A673 (cell line): ENCODE measurements around the gene UBE4B. TPM values are rescaled to one million over a fixed set of nuclear protein-coding genes. Genes with fewer than 3 reads are reported as not detected.
A peak's percentile ranks its signal among the peaks of the same experiment; 100 is the strongest.

ENCODE experiments used
- BruUV-seq: library from RNA; stranded (reverse); fragments of 400-500 nt; replicated peaks from 2 replicates; lab custom pipeline; 2021; lab: Mats Ljungman, UMichigan
- CTCF ChIA-PET: fragments of 300-600 bp; sonication (Branson Sonifier 250); formaldehyde crosslinking; loops from one replicate; lab custom pipeline; 2022; ENCODE audit warnings: antibody characterized with exemption; lab: Charles Lee
- POLR2A ChIA-PET: fragments of 300-600 bp; sonication (Branson Sonifier 250); formaldehyde crosslinking; loops from one replicate; lab custom pipeline; 2022; ENCODE audit warnings: antibody characterized with exemption; ENCODE audit not compliant: low non-redundant PET; lab: Charles Lee
- DNase-seq: peaks from one replicate; pipeline ENCODE4 v3.0.0-alpha.2; 2015; ENCODE audit warnings: low spot score
- H3K27ac ChIP-seq: fragments of 200-600 bp; sonication (generic); 2 replicates; pipeline ENCODE4 v1.5.1; 2016; ENCODE audit warnings: mixed run types, low read depth, mild to moderate bottlenecking, mixed read lengths, antibody characterized with exemption, low read length; ENCODE audit not compliant: poor library complexity, severe bottlenecking
- H3K27me3 ChIP-seq: fragments of 200-600 bp; sonication (generic); replicated peaks from 2 replicates; pipeline ENCODE4 v1.6.1; 2017; ENCODE audit warnings: mixed run types, low read depth, mild to moderate bottlenecking, mixed read lengths, antibody characterized with exemption, low read length; ENCODE audit not compliant: insufficient read depth, poor library complexity
- H3K36me3 ChIP-seq: fragments of 200-600 bp; sonication (generic); 2 replicates; pipeline ENCODE4 v1.6.1; 2016; ENCODE audit warnings: mixed run types, mild to moderate bottlenecking, mixed read lengths, antibody characterized with exemption, low read length; ENCODE audit not compliant: insufficient read depth, poor library complexity, severe bottlenecking
- H3K4me1 ChIP-seq: fragments of 200-600 bp; sonication (generic); 2 replicates; pipeline ENCODE4 v1.6.1; 2017; ENCODE audit warnings: mixed run types, mild to moderate bottlenecking, mixed read lengths, antibody characterized with exemption, low read length; ENCODE audit not compliant: insufficient read depth, poor library complexity, severe bottlenecking
- H3K4me3 ChIP-seq: fragments of 200-600 bp; sonication (generic); 2 replicates; pipeline ENCODE4 v1.5.1; 2016; ENCODE audit warnings: low read depth, mixed run types, mild to moderate bottlenecking, mixed read lengths, low read length; ENCODE audit not compliant: poor library complexity, severe bottlenecking
- H3K9me3 ChIP-seq: fragments of 200-600 bp; sonication (generic); 2 replicates; pipeline ENCODE4 v1.6.1; 2016; ENCODE audit warnings: mixed run types, low read depth, mild to moderate bottlenecking, mixed read lengths, antibody characterized with exemption, low read length; ENCODE audit not compliant: poor library complexity, severe bottlenecking
- EZH2 ChIP-seq: fragments of 200-600 bp; sonication (generic); IDR thresholded peaks from 2 replicates; pipeline ENCODE4 v1.6.1; 2017; ENCODE audit warnings: borderline replicate concordance, low read depth, mild to moderate bottlenecking, mixed read lengths, antibody characterized with exemption, low read length; ENCODE audit not compliant: poor library complexity, severe bottlenecking
- intact Hi-C: fragments of 100-400 bp; cut with micrococcal nuclease; formaldehyde crosslinking; loops from one replicate; pipeline ENCODE4 v1.10.0; 2022; ENCODE audit not compliant: unreplicated experiment
- total RNA-seq: library from RNA; stranded (reverse); gene quantifications from 2 replicates; pipeline ENCODE4 v1.2.3, GENCODE V29; 2021
- TF ChIP-seq, protein P1 (sequence below): fragments of 300-800, 200-600 bp; sonication (generic); conservative IDR thresholded peaks from 2 replicates; pipeline ENCODE4 v1.5.1; 2017; ENCODE audit warnings: low read depth, mild to moderate bottlenecking, antibody characterized with exemption, low read length, moderate library complexity, mixed read lengths

The UBE4B gene
- total RNA-seq, 1 experiment from 2014 or later, result 58.0 TPM

- TF ChIP-seq, protein P1, sequence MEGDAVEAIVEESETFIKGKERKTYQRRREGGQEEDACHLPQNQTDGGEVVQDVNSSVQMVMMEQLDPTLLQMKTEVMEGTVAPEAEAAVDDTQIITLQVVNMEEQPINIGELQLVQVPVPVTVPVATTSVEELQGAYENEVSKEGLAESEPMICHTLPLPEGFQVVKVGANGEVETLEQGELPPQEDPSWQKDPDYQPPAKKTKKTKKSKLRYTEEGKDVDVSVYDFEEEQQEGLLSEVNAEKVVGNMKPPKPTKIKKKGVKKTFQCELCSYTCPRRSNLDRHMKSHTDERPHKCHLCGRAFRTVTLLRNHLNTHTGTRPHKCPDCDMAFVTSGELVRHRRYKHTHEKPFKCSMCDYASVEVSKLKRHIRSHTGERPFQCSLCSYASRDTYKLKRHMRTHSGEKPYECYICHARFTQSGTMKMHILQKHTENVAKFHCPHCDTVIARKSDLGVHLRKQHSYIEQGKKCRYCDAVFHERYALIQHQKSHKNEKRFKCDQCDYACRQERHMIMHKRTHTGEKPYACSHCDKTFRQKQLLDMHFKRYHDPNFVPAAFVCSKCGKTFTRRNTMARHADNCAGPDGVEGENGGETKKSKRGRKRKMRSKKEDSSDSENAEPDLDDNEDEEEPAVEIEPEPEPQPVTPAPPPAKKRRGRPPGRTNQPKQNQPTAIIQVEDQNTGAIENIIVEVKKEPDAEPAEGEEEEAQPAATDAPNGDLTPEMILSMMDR, result no peak
- no peak for TF ChIP-seq EZH2
- ChIA-PET CTCF (interaction anchor here (0.7 kb wide), 1 partner anchor 1181 kb away, joined by 6 read pairs; no protein-coding TSS in a partner anchor), POLR2A (no interaction called here)
- BruUV-seq, result no TSS peak
- Histone ChIP-seq H3K4me3 (no peak overlapping the region), H3K27ac (no peak overlapping the region), H3K4me1 (peaks cover 15% of the 10 kb centered on the region), H3K27me3 (no peaks in the 10 kb centered on the region), H3K9me3 (no peaks in the 10 kb centered on the region), H3K36me3 (no peaks in the 10 kb centered on the region)
- DNase-seq, result no peak
- intact Hi-C loops, result no loop called here
Observed at GRCh38 chr1:10050611-10051010, 17.9 kb downstream of the UBE4B start.

GRCh38 chr1:10051656-10052055, 18.9 kb downstream of the UBE4B start:
- Histone ChIP-seq H3K36me3 (no peaks in the 10 kb centered on the region), H3K27me3 (no peaks in the 10 kb centered on the region), H3K4me3 (no peak overlapping the region), H3K9me3 (no peaks in the 10 kb centered on the region), H3K27ac (no peak overlapping the region), H3K4me1 (peaks cover 22% of the 10 kb centered on the region)
- BruUV-seq, result no TSS peak
- POLR2A ChIA-PET, result no interaction called here
- TF ChIP-seq, protein P1, result no peak
- no peak for TF ChIP-seq EZH2
- intact Hi-C loops, result no loop called here
- DNase-seq, result peak; percentile 48
- CTCF ChIA-PET, result no interaction called here

- no TSS peak for BruUV-seq
- CTCF ChIA-PET, result no interaction called here
- Histone ChIP-seq H3K27me3 (no peaks in the 10 kb centered on the region), H3K36me3 (no peaks in the 10 kb centered on the region), H3K27ac (no peak overlapping the region), H3K4me3 (no peak overlapping the region), H3K4me1 (peaks cover 24% of the 10 kb centered on the region), H3K9me3 (no peaks in the 10 kb centered on the region)
- TF ChIP-seq, protein P1, result no peak
- no peak for TF ChIP-seq EZH2
- intact Hi-C loops, result no loop called here
- POLR2A ChIA-PET, result no interaction called here
- no peak for DNase-seq
Observed at GRCh38 chr1:10052347-10052746, 19.6 kb downstream of the UBE4B start.
